ENCODE measurements around the gene GSK3A.
"Not testable (repeated sequence)": the region's sequence is repeated elsewhere in the genome, so short reads cannot be mapped to it uniquely, and the experiment has no call there.

GSK3A gene

DNA sequence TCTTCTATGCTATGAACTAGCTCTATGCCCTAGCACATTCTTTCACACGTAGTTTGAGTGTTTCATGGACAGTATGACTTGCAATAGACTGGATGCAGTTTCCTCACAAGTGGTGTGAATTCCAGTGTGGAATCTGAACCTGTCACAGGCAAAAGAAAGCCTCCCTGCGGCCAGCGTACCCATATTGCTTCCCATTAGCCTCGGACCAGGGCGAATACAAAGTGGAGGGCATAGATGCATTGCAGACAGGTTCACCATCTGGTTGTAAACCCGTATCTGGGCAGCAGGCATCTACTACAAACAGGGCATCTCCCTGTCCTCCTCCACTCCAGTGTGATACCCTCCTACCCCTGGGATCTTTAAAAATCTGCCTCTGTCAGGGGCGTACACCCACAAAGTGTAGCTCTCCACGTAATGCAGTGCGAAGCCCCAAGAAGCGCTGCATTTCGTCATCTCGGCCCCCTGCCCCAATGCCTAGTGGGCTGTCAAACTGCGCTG lies 25.3 kb upstream of the GSK3A start:
- no peak for DNase-seq

GRCh38 chr19:42266928-42267603 lies 24.7 kb upstream of the GSK3A start:
- DNase-seq = not testable (repeated sequence)

- DNase-seq = not testable (repeated sequence)
These were observed 23.7 kb upstream of the GSK3A start for GRCh38 chr19:42266105-42266504.

GRCh38 chr19:42261763-42262162 lies 19.4 kb upstream of the GSK3A start:
- no peak for DNase-seq

GRCh38 chr19:42257842-42258241 lies 15.4 kb upstream of the GSK3A start:
- DNase-seq = not testable (repeated sequence)

DNA sequence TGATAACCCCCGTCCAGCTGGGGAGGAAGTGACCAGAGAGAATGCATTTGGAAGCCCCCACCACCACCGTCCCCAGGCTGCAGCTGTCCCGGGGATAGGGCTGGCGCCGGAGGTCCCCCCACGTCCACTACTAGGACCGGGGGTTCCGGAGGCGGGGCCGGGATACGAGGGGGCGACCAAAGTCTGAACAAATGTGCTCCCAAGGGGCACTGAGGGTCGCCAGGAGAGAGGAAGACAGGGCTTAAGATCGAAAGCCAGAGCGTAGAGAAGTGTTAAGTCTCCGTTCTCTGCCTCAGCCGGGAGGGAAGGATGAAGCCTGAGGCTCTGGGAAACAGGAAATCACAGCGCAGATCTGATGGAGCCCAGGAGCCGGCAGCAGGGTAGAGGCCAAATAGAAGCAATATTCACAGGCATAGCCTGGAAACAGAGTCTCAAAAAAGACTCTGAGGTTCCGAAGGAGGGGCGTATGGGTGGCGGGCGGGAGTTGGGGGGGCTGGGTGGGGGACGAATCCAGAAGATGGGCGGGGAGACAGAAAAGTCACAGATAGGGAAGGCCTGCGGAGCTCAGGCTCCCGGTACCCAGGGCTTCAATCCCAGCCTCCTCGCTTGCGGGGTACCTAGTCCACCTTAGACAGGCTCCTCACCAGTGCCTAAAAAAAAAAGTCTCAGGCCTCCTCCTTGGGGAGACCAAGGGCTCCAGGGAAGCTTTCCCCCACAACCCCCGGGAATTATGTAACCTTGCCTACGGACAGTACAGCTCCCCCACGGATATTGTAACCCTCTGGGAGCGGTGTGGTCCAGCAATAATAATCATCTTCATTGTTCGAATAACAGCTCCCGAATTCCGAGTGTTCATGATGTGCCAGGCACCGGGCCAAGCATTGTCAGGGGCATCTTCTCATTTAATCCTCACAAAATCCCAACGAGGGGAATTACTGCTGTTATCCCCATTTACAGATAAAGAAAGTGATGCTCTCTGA lies 13.7 kb upstream of the GSK3A start:
- DNase-seq = no peak

DNA sequence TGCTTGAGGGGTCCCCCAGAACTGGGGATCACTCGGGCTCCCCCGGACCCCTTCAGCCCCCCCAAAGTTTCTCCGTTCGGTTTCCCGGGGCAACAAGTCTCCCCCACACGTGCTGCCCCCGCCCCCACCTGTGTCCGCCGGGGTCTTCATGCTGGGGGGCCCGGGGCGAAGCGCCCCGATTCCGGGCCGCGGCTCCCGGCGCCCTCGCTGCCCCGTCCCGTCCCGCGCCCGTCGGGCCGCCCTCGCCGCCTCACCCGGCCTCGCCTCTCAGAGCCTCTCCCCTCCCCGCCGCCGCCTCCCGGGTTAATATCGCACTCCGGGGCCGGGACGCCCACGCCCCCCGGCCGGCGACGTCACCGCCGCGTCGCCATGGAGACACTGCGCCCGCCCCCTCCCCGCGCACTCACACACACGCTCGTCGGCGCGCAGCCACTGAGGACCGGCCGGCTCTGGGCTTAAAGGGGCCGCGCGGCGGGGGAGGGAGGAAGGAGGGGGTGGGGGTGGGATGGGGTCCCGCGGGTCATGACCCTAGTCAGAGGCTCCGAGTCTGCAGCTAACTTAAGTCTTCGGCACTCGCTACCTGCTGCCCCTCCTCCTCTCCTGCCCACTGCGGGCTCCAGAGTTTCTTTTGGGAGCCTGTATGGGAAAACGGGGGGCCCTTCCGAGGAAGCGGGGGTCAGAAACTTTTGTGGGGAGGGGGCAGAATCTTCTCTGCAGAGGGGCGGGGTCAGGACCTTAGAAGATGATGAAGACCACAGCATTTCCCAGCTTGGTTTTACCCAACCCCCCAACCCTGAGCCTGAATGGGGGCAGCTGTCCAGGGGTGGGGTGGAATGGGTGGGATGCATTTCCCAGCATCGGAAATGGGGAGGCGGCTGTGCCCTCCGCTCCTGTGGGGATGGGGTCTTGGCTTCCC lies 12.7 kb upstream of the GSK3A start, which contains the start of gene ERF:
Gene ERF (minus strand): TSS at position 279 of the 916 bp plus-strand sequence. CDS start 129 bp downstream, at position 150.
- peak; percentile 83 for DNase-seq

- no peak for DNase-seq
These were observed 11.9 kb upstream of the GSK3A start for GRCh38 chr19:42254089-42254849.

DNA sequence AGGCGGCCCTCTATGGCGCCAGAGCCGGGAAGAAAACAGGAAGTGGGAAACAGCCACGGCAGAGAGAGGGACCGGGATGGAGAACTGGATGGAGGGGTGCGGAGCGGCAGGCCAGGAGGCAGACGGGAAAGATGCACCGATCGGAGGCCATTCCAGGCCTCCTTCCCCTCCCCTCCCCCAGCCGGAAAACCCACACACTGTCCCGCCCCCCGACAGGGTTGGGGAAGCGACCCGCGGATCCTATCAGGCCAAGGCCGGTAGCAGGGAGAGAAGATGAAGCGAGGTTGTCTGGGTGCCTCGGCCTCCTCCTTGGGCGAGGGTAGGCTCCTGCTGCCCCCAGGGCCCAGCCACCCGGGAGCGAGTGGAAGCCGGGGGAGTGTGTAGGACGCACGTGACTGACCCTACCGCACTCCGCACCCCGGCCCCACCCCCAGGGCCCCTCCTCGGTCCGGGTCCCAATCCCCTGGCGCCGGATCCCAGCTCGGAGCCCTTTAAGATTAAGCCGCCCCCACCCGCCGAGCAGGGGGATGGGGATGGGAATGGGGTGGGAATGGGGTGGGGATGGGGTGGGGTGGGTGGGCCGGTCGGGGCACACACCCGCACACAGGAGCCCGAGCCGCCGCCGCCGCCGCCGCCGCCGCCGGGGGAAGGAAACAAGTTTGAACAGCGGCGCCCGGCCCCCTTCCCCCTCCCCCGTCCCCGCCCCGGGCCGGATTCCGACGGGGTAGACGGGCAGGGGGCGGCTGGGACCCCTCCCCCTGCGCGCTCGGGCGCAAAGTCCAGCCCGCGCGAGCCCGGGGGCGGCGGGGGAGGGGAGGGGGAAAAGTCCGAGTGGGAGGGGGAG lies 11.1 kb upstream of the GSK3A start:
- no peak for DNase-seq

GRCh38 chr19:42252365-42253244 lies 10.2 kb upstream of the GSK3A start:
- no peak for DNase-seq

- DNase-seq = no peak
These were observed 9.4 kb upstream of the GSK3A start for GRCh38 chr19:42251572-42252358.

GRCh38 chr19:42250666-42251531 lies 8.5 kb upstream of the GSK3A start:
- no peak for DNase-seq

DNA sequence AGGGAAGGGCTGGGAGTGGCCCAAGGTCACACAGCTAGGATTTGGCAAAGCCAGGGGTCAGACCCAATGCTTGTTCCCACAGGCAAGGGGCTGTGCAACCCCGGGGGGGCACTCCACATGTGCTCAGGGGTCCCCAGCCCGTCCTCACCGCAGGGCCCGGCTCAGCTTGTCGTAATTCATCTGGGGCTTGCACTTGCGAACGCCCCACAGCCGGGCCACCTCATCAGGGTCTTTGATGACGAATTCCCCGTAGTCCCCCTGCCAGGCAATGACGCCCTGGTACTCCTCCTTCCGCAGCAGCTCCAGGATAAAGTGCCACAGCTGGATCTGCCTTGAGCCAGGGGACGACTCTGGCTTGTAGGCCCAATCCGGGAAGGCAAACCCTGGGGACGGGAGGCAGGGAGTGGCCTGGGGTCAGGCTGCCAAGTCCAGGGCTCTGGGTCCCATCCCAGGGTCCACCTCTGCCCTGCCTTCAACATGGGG lies 7.8 kb upstream of the GSK3A start:
- DNase-seq = no peak

DNA sequence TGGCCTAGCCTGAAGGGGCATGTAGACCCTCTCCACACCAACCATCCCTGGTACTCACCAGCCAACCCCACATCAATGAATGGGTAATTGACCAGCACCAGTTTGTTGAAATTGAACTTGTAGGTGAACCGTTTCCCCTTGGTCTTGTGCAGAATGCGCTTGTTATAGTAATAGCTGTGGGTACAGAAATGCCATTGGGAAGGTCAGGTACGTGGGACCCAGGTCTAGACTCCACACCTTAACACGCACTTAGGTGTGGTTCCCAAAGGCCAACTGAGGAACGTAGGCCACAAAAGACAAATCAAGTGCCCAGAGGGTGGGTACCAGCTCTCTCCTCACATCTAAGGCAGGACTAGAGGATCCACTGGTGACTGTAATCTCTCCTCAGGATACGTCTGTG lies 7.4 kb upstream of the GSK3A start:
- DNase-seq = no peak

- no peak for DNase-seq
These were observed 6.8 kb upstream of the GSK3A start for GRCh38 chr19:42249149-42249750.

- no peak for DNase-seq
These were observed 6.1 kb upstream of the GSK3A start for GRCh38 chr19:42248270-42249148.
